Measurements from ENCODE around the gene GSTT2.
"Not testable (repeated sequence)": the region's sequence is repeated elsewhere in the genome, so short reads cannot be mapped to it uniquely, and the experiment has no call there.

The GSTT2 gene

DNA sequence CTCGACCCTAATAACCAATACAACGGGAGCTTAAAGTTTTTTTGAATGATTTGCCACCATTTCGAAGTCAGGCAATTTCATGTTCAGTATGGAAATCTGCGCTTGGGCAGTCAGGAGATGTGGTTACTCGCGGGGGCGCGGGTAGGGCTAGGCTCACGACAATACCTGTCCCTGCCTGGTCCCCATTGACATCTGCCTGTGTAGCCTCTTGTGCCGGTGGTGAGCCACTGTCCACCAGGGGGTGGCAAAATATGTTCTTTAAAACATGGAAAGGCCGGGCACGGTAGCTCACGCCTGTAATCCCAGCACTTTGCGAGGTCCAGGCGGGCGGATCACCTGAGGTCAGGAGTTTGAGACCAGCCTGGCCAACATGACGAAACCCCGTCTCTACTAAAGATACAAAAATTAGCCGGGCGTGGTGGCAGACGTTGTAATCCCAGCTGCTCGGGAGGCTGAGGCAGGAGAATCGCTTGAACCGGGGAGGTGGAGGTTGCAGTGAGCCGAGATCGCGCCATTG is 5.0 kb upstream of the GSTT2 start:
- not testable (repeated sequence) for DNase-seq

- DNase-seq = not testable (repeated sequence)
These were observed 2.6 kb upstream of the GSTT2 start for GRCh38 chr22:23977304-23977703.

GRCh38 chr22:23980567-23980966 is 633 bp downstream of the GSTT2 start:
- DNase-seq = not testable (repeated sequence)

DNA sequence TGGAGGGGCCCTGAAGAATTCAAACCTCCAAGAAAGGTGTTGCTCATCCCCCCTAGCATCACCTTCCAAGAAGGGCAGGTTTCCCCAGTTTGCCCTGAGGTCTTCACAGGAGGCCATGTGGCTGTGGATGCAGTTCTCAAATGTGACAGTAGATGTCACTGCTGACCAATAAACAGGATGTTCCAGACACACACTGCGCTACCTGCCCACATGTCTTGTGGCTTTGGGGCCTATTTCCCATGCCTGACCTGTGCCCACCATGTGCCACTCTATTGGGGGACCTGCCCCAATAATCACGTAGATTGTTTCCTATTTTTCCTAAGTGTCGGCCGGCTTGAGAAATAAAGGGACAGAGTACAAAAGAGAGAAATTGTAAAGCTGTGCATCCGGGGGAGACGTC is 4.5 kb downstream of the GSTT2 start:
- no peak for DNase-seq

- not testable (repeated sequence) for DNase-seq
These were observed 6.2 kb downstream of the GSTT2 start for GRCh38 chr22:23986089-23986488.

DNA sequence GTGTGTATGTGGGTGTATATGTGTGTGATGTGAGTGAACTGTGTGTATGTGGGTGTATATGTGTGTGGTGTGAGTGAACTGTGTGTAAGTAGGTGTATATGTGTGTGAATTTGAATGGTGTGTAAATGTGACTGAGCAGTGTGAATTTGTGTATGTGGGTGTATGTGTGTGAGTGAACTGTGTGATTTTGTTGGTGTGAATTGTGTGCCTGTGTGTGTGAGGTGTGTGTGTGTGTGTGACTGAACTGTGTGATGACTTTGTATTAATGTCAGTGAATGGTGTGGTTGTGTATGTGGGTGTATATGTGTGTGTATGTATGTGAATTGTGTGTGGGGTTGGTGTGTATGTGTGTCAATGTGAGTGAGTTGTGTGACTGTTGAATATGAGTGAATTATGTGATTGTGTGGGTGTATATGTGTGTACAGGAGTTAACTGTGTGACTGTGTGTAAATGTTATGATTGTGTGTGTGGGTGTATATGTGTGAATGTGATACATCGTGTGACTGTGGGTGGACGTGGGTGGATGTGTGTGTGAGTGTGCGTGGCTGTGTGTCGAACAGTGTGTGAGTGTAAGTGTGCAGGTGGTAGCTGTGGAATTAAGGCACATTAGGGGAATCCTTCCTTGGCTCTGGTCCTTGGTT is 6.7 kb downstream of the GSTT2 start:
- not testable (repeated sequence) for DNase-seq

GRCh38 chr22:23989583-23990244 is 9.8 kb downstream of the GSTT2 start:
- DNase-seq = not testable (repeated sequence)

DNA sequence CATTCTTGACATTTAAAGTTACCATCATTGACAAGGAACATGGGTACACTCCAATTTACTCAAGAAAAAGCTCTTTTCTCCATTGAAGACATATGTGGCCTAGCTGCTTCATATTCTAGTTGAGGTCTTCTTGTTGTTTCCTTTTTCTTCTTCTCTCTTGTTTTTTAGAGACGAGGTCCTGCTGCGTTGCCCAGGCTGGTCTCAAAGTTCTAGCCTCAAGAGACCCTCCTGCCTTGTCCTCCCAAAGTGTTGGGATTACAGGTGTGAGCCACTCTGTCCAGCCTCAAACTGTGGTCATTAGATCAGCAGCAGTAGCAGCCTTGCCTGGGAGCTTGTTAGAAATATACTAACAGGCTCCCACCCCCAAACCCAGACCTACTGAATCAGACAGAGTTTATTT is 13.1 kb downstream of the GSTT2 start:
- DNase-seq = not testable (repeated sequence)

GRCh38 chr22:23993581-23994177 is 13.7 kb downstream of the GSTT2 start:
- DNase-seq = not testable (repeated sequence)

- no peak for DNase-seq
These were observed 17.2 kb downstream of the GSTT2 start for GRCh38 chr22:23997092-23997491.

DNA sequence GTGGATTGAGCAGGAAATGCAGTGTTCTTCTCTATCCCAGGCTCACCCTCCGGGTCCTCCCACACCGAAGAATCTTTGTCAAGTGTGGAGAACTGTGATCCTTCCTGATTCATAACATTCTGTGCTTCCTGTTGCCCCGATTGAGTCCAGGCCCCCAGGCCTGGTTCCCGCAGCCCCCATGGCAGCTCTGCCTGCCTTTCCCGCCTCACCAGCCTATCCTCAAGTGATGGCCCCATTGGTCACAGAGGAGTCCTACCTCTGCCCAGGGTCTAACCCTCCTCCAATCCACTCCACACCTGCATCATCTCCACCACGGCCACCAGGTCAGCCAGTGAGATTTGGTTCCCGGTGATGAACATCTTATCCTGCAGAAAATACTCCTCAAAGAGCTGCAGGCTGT is 19.8 kb downstream of the GSTT2 start:
- not testable (repeated sequence) for DNase-seq

- DNase-seq = no peak
These were observed 21.4 kb downstream of the GSTT2 start for GRCh38 chr22:24001314-24001713.

- no peak for DNase-seq
These were observed 22.3 kb downstream of the GSTT2 start for GRCh38 chr22:24002272-24002671.

DNA sequence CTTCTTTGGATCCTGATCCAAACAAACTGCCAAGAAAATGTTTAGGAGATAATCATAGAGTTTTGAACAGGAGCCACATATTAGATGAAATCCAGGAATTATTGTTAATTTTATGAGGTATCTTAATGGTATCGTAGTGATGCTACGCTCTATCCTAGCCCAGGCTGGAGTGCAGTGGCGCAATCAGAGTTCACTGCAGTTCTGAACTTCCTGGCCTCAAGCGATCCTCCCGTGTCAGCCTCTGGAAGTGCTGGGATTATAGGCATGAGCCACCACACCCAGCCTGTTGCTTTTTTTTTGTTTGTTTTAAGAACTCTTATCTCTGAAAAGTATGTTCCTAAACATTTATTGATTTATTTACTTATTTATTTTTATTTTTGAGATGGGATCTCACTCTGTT is 22.9 kb downstream of the GSTT2 start:
- DNase-seq = no peak

DNA sequence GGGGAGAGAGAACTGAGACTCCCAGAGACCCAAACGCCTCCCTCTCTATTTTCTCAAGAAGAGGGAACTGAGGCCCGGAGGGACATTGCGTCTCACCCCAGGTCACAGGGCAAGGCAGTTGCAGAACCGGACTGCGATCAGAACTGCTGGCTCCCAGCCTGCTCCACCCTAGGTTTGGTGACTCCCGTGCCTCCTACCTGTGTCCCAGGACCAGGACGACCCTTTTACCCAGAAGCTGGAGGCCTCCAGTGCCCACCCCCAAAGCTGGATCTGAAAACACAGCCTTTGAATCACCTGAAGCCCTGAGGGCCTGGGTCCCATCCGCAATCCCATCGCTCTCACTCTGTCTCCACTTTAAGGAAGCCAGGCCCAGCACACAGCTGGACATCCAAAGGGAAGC is 24.0 kb downstream of the GSTT2 start:
- DNase-seq = no peak

DNA sequence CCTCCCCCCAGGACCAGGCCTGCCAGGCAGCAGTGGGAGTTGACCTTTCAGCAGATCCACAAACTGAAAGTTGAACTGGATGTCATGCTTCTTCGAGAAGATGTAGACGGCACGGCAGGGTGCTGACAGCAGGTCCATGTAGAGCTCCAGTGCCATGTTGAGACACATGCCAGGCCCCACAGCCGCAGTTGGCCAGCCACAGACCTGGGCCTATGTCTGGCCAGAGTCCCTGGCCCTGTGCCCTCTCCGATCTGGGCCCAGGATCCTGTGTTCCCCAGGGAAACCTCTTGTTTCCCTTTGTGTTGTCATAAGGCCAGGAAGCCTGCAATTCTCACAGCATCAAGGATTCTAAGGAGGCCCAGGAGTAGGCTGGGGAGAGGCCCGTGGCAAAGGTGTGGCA is 25.3 kb downstream of the GSTT2 start, which contains the start of gene GSTT4:
TSS of gene GSTT4 (minus strand) at position 253 of the 400 bp plus-strand sequence. CDS start at position 156, 97 bp downstream.
- no peak for DNase-seq

DNA sequence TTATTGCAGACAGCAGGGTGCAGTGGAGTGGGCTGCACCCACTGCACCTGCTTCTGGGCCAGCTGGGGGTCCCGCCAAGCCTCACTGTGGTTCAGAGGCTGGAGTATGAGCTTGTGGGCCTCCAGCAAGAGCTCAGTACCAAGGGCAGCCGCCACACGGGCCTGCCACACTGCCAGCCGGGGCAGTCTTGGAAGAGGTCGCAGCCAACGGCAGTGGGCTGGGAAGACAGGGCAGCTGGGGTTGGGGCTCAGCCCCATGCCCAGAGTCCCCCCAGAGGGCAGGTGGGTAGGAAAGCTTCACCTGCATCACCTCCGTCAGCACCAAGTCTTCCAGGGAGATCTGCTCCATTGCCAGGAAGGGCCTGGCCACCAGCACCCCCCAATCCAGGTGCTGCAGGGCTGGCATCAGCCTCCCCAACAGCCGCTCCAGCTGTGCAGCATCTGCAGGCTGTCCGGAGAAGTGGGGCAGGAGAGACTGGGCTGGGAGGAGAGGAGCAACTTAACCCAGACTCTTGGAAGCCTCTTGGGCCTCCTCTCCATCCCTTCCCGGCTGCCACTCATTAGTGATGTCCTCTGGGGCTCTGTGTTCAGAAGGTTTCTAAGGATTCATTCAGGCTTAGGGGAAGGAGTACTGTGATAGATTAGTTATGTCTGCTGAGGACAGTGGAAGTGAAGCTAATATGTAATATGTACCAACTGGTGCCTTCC is 26.4 kb downstream of the GSTT2 start:
- no peak for DNase-seq

DNA sequence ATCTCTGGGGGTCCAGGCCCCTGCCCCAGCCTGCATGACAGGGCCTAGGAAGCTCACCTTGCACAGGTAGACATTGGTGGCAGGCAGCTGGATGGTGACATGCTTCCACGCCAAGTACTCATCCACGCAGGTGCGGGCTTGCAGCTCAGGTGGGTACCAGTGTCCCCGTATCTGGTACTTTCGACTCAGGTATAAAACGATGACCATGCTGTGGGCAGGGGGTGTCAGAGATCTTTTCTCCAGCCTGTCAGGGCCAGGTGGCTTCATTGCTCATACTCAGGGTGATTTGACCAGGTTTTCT is 26.9 kb downstream of the GSTT2 start:
- DNase-seq = no peak

GRCh38 chr22:24007253-24008021 is 27.5 kb downstream of the GSTT2 start:
- DNase-seq = no peak

DNA sequence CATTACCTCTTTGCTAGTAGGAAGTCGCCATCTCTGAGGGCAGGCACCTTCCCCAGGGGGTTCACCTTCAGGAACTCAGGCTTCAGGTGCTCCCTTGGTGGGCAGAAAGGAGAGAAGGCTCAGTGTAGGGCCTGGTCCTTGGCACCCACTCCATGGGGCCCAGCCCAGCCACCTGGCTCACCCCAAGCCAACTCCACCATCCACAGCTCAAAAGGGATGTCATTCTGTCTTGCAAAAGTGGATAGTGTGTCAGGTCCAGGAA is 28.0 kb downstream of the GSTT2 start:
- no peak for DNase-seq

GRCh38 chr22:24008381-24009226 is 28.7 kb downstream of the GSTT2 start:
- no peak for DNase-seq

Measured in SIG-M5 (cell line).